Measurements from ENCODE around the gene IFFO2. TPM values are rescaled to one million over a fixed set of nuclear protein-coding genes. Genes with fewer than 3 reads are reported as not detected.

The IFFO2 gene
- polyA plus RNA-seq, 1 of the 3 experiments (the other 2 are of a cell fraction): 10.5 TPM

GRCh38 chr1:18960821-18961220, 4.3 kb upstream of the IFFO2 start:
- Histone ChIP-seq H3F3A (replicated peaks; ENCODE audit: insufficient read depth) (no peaks in the 10 kb centered on the region), H3K9me3 (no peaks in the 10 kb centered on the region), H3K27ac (ENCODE audit: low read depth in 2 of 2, low read length in 1 of 2) (no peak overlapping the region), H2AFZ (ENCODE audit: low read depth) (no peak overlapping the region), H3K79me2 (ENCODE audit: insufficient read depth) (no peaks in the 10 kb centered on the region; the same call in 1 of the 2 replicates), H3K9me2 (no peaks in the 10 kb centered on the region), H4K20me1 (ENCODE audit: insufficient read depth) (no peaks in the 10 kb centered on the region), H3K4me1 (ENCODE audit: control insufficient read depth in 1 of 2, insufficient read depth in 2 of 2, low read depth in 1 of 2, low read length in 1 of 2) (peaks cover 3 to 4% of the 10 kb centered on the region in 2 experiments; a peak in 2 of 4 replicates), H3K9ac (no peak overlapping the region), H3K4me2 (no peak overlapping the region), H3K4me3 (ENCODE audit: low read depth in 2 of 2, low read length in 1 of 2) (no peak overlapping the region), H3K36me3 (replicated peaks in 1 of 2; ENCODE audit: control insufficient read depth in 1 of 2, insufficient read depth in 2 of 2, low read length in 1 of 2) (no peaks in the 10 kb centered on the region), H3K27me3 (ENCODE audit: insufficient read depth) (no peaks in the 10 kb centered on the region)
- 51% methylated on average over 3 of the region's 3 CpGs for WGBS (ENCODE audit: low lambda C conversion rate)
- ChIA-PET POLR2A (no interaction called here), CTCF (no interaction called here)
- TF ChIP-seq FOXM1 (IDR thresholded peaks at IDR 0.05; ENCODE audit: low read depth): no peak
- TF ChIP-seq MEF2A (IDR thresholded peaks at IDR 0.05; ENCODE audit: borderline replicate concordance, low read depth): no peak
- TF ChIP-seq CTCF (IDR thresholded peaks at IDR 0.05): no peak
- no peak for TF ChIP-seq TEAD4 (IDR thresholded peaks at IDR 0.05; ENCODE audit: borderline replicate concordance, insufficient read depth)
- TF ChIP-seq TCF12 (IDR thresholded peaks at IDR 0.05): no peak
- no peak for TF ChIP-seq USF2 (IDR thresholded peaks at IDR 0.05; ENCODE audit: borderline replicate concordance, low read depth, low read length)
- no peak for TF ChIP-seq ZBTB33 (IDR thresholded peaks at IDR 0.05; ENCODE audit: borderline replicate concordance, low read depth)
- no peak for TF ChIP-seq IRF3 (IDR thresholded peaks at IDR 0.05; ENCODE audit: low read depth, low read length)
- no peak for TF ChIP-seq PBX3 (IDR thresholded peaks at IDR 0.05)
- TF ChIP-seq SMC3 (IDR thresholded peaks at IDR 0.05; ENCODE audit: low read depth, low read length): no peak
- TF ChIP-seq GABPA (IDR thresholded peaks at IDR 0.05; ENCODE audit: low read depth): no peak
- TF ChIP-seq ELF1 (IDR thresholded peaks at IDR 0.05): no peak
- no peak for TF ChIP-seq EP300 (IDR thresholded peaks at IDR 0.05; ENCODE audit: borderline replicate concordance in 1 of 2, low read depth in 1 of 2, low read length in 1 of 2)
- no peak for TF ChIP-seq EZH2phosphoT487 (IDR thresholded peaks at IDR 0.05; ENCODE audit: borderline replicate concordance, low read depth)
- TF ChIP-seq MAX (IDR thresholded peaks at IDR 0.05; ENCODE audit: low read depth): no peak
- TF ChIP-seq SIN3A (IDR thresholded peaks at IDR 0.05; ENCODE audit: borderline replicate concordance, low read depth, low read length): no peak
- TF ChIP-seq CHD2 (IDR thresholded peaks at IDR 0.05; ENCODE audit: low read length, partially characterized antibody): no peak
- no peak for TF ChIP-seq RFX5 (IDR thresholded peaks at IDR 0.05; ENCODE audit: low read length)
- no peak for DNase-seq

All from SK-N-SH (cell line).